GM19351 (cell line): ENCODE results near the gene GABPB1.

ENCODE experiments used
- ATAC-seq: cut with Tn5 transposase; IDR thresholded peaks from one replicate; pipeline ENCODE4 v1.9.1; 2021; ENCODE audit warnings: mild to moderate bottlenecking, moderate library complexity; ENCODE audit not compliant: unreplicated experiment

GABPB1 gene

DNA sequence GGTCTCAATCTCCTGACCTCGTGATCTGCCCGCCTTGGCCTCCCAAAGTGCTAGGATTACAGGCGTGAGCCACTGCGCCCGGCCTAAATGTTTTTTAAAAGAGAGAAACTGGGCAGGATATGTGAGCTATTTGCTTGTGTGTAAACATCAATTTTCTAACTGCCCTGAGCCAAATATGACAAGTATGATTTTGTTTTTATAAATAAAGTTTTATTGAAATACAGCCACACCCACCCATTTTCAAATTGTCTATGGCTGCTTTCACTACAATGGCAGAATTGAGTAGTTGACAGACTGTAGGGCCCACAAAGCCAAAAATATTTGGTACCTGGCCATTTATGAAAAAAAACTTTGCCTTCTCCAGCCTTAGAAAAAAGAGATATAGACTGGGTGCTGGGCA, 73.6 kb downstream of the GABPB1 start:
- no peak for ATAC-seq

DNA sequence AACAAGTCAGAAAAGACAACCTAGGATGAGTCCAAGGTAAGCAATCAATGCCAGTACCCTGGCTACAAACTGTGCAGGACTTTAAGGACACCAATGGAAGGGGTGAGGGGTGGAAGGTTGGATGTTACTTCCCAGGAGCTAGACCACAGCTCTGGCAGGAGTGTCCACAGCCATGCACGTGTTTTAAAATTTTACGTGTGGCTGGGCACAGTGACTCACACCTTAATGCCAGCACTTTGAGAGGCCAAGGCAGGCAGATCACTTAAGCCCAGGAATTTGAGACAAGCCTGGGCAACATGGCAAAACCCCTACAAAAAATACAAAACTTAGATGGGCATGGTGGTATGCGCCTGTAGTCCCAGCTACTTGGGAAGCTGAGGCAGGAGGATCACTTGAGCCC, 74.7 kb downstream of the GABPB1 start:
- no peak for ATAC-seq

DNA sequence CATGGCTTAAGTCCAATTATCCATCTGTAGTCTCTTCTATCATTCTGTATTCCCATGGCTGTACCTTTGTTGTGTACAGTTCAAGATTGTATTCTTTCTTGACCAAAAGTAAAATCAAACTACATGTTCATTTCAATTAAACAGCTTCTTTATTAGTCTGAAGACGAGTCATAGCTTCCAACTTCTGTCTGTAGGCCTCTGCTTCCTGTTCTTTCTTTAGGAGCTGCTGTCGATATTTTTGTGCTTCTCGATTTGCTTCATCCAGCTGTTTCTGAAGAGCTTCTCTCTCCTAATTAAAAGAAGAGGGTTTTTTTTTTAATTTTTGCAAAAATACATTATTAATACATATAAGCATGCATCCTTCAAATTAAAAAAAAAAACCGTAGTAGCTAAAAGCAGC, 76.5 kb downstream of the GABPB1 start:
- ATAC-seq = no peak

GRCh38 chr15:50277370-50277769, 77.6 kb downstream of the GABPB1 start:
- ATAC-seq = no peak

- no peak for ATAC-seq
Measured at GRCh38 chr15:50275908-50276307, 79.1 kb downstream of the GABPB1 start.

DNA sequence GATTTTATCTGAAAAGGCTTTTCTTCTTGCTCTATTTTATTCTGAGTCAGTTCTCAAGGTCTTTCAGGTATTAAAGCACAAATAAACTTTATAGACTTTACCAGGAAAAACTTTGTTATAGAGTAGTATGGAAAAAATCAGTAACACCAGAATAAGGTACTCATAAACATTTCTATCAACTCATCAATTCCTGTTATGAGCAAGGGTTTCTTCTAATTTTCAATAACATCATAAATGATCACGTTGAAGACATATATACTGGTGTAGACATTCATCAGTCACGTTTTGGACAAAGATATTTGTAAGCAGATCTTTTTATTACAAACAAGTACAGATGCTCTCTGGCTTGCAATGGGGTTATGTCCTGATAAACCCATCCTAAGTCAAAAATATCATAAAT, 79.9 kb downstream of the GABPB1 start:
- no peak for ATAC-seq

DNA sequence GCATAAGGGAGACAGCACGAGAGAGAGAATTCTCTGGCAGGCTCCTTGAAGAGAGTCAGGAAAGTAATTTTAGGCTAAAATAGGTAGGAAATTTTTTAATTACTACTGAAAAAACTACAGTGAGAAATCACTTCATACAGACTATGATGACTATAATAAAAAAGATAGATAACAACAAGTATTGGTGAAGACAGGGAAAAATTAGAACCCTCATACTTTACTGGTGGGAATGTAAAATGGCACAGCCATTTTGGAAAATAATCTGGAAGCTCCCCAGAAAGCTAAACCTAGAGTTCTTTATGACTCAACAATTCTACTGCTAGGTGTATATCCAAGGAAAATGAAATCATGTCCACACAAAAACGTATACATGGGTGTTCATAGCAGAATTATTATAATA, 87.4 kb downstream of the GABPB1 start:
- ATAC-seq = no peak

DNA sequence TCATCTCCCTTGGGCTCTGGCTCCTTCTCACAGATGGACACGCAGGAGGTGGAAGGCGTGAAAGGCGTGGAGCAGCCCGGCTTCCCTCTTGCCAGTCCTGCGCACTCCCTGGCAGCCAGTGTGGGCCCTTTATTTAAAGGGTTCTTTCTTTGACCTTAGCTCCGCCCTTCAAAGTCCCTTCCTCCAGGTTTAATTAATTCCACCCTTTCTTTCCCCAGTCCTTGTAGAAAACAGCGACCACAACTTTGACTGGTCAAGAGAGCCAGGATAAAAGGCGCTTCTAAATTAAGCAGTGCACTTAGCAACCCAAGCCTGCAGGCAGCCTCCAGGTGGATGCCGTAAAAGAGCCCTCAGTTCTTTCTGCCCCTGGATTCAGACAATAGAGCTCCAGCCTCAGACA, 89.4 kb downstream of the GABPB1 start, which contains the start of gene HDC:
Gene HDC, minus strand, starts transcription at position 107 of the 400 bp plus-strand sequence. Its CDS starts 103 bp downstream, at position 4.
- ATAC-seq = no peak

- ATAC-seq = no peak
Measured at GRCh38 chr15:50262533-50262932, 92.5 kb downstream of the GABPB1 start.

- no peak for ATAC-seq
Measured at GRCh38 chr15:50261981-50262380, 93.0 kb downstream of the GABPB1 start.

DNA sequence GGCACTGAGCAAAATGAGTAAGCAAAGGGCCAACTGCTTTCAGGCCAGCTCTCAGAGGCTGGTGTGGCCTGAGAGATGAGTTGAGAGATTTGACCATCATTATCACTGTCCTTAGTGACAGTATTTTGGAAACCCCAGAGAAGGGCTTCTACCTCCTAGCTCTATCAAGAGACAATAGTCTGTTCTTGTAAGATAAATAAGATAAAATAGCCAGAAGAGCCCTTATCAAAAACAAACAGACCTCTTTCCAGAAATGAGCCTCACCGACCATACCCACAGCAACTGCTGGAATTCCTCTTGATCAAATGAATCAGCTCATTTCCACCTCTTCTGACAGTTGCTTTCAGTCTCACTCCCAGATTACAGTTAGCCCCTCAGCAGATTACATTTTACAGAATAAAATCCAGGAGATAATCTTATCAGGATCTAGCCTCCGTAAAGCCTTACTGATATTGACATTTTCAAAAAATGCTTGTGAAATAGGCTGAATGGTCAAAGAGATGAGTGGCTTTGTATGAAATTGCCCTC, 94.0 kb downstream of the GABPB1 start:
- peak; percentile 56 for ATAC-seq

DNA sequence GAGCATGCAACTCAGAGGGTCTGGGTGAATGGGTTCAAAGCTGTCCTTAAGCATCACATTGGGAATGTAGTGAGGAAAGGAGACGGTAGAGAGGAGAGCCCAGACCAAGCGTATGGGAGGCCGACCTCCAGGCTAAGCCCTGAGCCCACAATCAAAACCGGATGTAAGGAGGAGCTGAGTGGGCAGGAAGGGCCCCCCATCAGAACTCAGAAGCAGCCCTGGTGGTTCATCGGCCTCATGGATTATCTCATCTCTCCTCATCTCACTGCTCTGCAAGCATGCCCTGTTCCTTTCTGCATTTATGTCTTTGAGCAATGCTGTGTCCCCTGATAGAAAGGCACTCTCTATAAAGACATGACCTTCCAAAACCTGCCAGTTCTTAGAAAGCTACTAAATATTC, 95.7 kb downstream of the GABPB1 start:
- no peak for ATAC-seq

DNA sequence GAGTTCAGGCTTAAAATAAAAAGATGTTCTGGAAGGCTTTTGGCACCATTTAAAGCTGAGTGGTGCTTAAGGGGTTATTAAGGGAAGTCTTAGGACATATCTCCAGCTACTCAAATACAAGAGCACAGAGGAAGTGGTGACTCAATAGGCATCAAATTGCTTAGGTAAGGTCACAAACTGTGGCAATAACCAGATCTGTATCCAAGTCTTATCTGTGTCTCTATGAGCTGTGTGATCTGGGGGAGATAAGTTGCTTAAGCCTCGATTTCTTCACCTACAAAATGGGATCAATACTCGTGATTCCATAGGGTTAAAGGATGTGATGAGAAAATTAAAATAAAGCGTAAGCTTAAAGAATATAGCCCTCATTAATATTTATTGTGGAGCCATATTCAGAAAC, 97.1 kb downstream of the GABPB1 start:
- no peak for ATAC-seq

- ATAC-seq = no peak
Measured at GRCh38 chr15:50257332-50257731, 97.7 kb downstream of the GABPB1 start.

DNA sequence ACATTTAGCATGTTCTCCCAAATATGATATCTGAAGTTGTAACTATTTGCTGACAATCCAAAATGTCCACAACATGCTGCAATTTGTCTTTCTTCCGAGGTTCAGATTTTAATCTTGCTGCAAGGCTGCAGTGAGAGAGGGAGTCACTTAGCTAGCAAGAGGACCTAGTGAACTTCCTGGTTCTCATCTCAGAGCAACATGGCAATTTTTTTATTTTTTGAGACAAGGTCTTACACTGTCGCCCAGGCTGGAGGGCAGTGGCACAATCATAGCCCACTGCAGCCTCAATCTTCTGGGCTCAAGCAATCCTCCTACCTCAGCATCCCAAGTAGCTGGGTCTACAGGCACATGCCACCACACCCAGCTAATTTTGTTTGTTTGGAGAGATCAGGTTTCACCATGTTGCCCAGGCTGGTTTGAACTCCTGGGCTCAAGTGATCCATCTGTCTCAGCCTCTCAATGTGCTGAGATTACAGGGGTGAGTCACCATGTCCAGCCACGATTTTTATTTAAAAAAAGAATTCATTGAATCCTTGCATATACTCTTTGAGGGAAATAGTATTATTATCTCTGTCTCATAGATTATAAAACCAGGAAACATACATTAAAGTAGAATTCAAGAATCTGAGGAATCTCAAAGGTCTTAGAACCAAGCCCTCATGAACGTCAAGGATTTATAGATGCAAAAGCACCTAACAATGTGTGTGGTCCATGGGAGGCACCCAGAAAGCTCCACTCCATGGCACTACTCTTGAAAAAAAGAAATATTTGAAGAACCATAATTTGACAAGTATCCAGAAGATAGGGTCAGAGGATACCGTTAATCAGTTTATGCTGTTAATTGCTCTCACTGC, 98.6 kb downstream of the GABPB1 start:
- ATAC-seq = no peak

- ATAC-seq = no peak
Measured at GRCh38 chr15:50252556-50252955, 102.4 kb downstream of the GABPB1 start.

DNA sequence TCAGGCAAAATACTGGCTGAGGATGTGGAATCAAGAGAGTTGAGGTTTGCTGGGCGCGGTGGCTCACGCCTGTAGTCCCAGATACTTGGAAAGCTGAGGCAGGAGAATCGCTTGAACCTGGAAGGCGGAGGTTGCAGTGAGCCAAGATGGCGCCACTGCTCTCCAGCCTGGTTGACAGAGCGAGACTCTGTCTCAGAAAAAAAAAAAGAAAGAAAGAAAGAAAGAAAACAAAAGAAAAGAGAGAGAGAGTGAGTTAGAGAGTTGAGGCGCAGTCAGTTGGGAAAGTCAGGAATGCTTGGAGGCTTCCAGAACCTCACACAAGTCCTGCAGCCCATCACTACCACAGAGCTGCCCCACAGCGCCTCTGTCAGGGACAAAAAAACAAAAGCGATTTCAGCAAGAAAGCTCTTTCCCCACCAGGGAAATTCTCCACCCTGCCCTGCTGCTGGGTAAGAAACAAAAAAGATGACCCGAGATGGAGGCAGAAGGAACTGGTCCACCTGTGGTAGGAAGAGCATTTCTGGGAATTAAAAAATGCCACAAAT, 103.3 kb downstream of the GABPB1 start:
- no peak for ATAC-seq

- no peak for ATAC-seq
Measured at GRCh38 chr15:50250760-50251394, 104.1 kb downstream of the GABPB1 start.

DNA sequence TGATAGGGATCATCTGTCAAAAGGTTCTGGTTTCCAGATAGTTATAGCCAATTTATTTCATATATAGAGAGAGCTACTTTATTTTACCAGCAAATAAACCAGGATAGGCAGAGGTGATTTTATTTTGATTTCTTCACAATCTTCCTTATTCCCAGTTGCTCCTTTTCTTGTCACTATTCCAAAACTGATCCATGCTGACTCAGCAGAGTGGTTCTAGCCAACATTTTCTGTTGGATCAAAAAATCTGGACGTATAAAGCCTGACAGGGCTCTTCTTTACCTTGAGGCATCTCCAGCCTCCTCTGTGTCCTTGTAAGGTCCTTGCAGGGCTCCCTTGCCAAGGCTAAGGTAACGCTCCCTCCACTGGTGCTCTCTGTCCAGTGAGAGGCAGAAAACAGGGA, 105.3 kb downstream of the GABPB1 start:
- no peak for ATAC-seq

- no peak for ATAC-seq
Measured at GRCh38 chr15:50248994-50249582, 105.9 kb downstream of the GABPB1 start.
